ENCODE data around the gene BANP.
"Not testable (repeated sequence)": the region's sequence is repeated elsewhere in the genome, so short reads cannot be mapped to it uniquely, and the experiment has no call there.

The BANP gene

DNA sequence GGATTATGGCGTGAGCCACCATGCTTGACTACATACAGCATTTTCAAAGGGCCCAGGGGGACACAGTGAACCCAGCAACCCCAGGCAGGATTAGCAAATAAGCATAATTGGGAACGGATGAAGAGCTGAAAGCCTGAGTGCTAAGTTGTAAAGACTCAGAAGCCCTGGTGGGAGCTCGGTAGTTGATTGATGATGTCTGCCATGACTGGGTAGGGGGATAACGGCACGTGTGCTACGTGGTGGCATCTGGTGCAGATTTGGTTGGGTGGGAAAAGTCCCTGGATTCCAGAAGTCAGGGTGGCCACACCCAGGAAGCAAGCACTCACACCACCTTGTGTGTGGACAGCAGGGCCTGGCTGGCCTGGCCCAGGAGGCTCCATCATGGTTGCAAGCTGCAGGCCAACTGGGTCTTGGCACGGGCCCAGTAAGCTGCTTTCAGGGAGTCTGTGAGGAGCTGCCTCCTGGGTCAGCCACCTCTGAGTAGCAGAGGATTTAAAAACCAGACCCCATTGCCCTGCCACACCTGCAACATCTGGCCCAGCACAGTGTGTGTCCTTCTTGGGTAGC lies 154.4 kb downstream of the BANP start:
- not testable (repeated sequence) for H3K4me1 ChIP-seq (ENCODE audit: control insufficient read depth, insufficient read depth, low read length); H3K9me3 ChIP-seq (replicated peaks; ENCODE audit: low read length); H3K36me3 ChIP-seq (ENCODE audit: insufficient read depth, low read length); H3K4me3 ChIP-seq (ENCODE audit: low read length); H3K9ac ChIP-seq (ENCODE audit: low read depth, low read length); H3K4me2 ChIP-seq (ENCODE audit: low read length)
- H3K27me3 ChIP-seq (ENCODE audit: control insufficient read depth, insufficient read depth, low read length), result peaks cover 40% of the 10 kb centered on the region

DNA sequence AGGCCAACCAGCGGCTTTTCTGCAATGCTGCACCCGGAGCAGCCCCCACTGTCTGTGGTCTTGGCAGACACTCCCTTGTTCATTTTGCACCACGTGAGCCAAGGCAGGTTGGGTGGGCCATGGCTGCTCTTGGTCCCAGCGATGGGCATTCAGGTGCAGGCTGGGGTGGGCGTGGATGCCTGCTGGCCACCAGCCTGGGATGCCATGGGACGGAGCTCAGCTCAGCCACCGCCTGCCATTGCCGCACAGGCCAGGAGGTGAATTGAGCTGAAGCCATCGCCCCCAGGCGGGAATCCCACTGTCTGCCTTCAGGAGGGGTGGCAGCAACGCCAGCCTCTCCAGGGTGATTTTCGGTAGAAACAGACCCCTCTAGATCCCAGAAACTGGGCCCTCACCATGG lies 155.3 kb downstream of the BANP start:
- H3K4me1 ChIP-seq (ENCODE audit: control insufficient read depth, insufficient read depth, low read length); H3K4me2 ChIP-seq (ENCODE audit: low read length); H3K9ac ChIP-seq (ENCODE audit: low read depth, low read length); H3K36me3 ChIP-seq (ENCODE audit: insufficient read depth, low read length); H3K4me3 ChIP-seq (ENCODE audit: low read length); H3K9me3 ChIP-seq (replicated peaks; ENCODE audit: low read length): not testable (repeated sequence)
- peaks cover 31% of the 10 kb centered on the region for H3K27me3 ChIP-seq (ENCODE audit: control insufficient read depth, insufficient read depth, low read length)

- Histone ChIP-seq H3K4me1 (ENCODE audit: control insufficient read depth, insufficient read depth, low read length) (no peaks in the 10 kb centered on the region), H3K4me2 (ENCODE audit: low read length) (no peak overlapping the region), H3K4me3 (ENCODE audit: low read length) (no peak overlapping the region), H3K27me3 (ENCODE audit: control insufficient read depth, insufficient read depth, low read length) (peaks cover 26% of the 10 kb centered on the region), H3K9ac (ENCODE audit: low read depth, low read length) (no peak overlapping the region), H3K36me3 (ENCODE audit: insufficient read depth, low read length) (no peaks in the 10 kb centered on the region), H3K9me3 (replicated peaks; ENCODE audit: low read length) (no peaks in the 10 kb centered on the region)
These were observed 157.5 kb downstream of the BANP start for GRCh38 chr16:88108762-88109161.

DNA sequence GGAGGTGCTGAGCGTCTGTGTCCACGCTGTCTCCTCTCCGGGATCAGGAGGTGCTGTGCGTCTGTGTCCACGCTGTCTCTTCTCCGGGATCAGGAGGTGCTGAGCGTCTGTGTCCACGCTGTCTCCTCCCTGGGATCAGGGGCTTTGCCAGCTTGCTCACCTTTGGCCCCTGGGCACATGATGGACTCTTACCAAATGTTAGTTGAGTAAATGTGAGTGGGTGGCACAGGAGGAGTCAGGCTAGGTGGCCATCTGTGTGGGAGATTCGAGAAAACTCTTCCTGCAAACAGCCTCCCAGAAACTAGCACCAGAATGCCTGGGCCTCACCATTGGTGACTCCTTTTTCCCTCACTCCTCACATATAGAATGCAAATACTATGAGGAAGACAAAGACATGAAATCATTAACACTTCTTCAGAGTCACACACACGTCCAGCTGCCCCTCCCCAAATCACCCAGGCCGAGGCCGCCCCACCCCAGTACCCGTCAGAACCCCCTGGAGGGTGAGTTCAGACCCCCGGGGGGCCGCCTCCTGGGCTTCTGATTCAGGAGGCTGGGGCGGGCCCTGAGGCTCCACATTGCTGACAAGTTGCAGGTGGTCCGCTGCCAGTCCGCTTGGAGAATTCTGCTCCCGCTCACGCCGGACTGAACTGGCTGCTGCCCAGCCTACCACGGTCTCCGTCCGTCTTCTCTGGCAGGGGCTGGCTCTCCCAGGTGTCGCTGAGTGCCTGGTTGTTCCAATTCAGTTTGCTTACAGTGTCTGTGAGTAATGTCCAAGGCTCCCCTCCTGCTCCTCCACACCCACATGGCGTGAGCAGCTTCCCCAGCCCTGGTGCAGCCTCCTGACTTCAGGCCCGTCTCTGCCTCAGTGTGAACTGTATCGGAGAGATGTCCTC lies 158.7 kb downstream of the BANP start:
- H3K4me3 ChIP-seq (ENCODE audit: low read length); H3K4me2 ChIP-seq (ENCODE audit: low read length); H3K4me1 ChIP-seq (ENCODE audit: control insufficient read depth, insufficient read depth, low read length); H3K36me3 ChIP-seq (ENCODE audit: insufficient read depth, low read length); H3K9me3 ChIP-seq (replicated peaks; ENCODE audit: low read length); H3K9ac ChIP-seq (ENCODE audit: low read depth, low read length): not testable (repeated sequence)
- H3K27me3 ChIP-seq (ENCODE audit: control insufficient read depth, insufficient read depth, low read length), result peaks cover 21% of the 10 kb centered on the region

DNA sequence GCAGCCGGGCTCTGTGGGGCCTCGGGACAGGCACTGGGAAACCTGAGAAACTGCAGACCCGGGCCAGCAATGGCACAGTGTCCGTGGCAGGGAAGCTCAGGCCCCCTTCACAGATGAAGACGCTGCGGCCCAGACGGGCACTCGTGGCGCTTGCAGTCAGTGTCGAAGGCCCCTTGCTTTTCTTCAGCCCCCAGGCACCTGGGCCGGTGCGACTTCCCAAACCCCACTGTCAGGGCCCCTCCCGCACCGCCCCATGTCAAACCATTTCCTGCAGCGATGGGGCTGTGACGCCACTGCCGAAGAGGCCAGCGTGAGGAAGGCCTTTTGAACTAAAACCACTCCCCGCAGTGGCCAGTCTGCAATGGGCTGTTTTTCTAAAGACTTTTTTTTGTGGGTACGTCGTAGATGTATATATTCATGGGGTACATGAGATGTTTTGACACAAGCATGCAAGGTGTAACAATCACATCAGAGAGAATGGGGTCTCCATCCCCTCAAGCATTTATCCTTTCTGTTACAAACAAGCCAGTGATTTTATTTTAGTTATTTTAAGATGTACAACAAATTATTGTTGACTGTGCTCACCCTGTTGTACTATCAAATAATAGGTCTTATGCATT lies 159.8 kb downstream of the BANP start:
- H3K4me3 ChIP-seq (ENCODE audit: low read length); H3K4me1 ChIP-seq (ENCODE audit: control insufficient read depth, insufficient read depth, low read length); H3K4me2 ChIP-seq (ENCODE audit: low read length); H3K36me3 ChIP-seq (ENCODE audit: insufficient read depth, low read length); H3K9me3 ChIP-seq (replicated peaks; ENCODE audit: low read length); H3K9ac ChIP-seq (ENCODE audit: low read depth, low read length): not testable (repeated sequence)
- H3K27me3 ChIP-seq (ENCODE audit: control insufficient read depth, insufficient read depth, low read length), result peaks cover 27% of the 10 kb centered on the region

GRCh38 chr16:88111976-88112375 lies 160.7 kb downstream of the BANP start:
- not testable (repeated sequence) for H3K4me2 ChIP-seq (ENCODE audit: low read length); H3K4me1 ChIP-seq (ENCODE audit: control insufficient read depth, insufficient read depth, low read length); H3K36me3 ChIP-seq (ENCODE audit: insufficient read depth, low read length); H3K9ac ChIP-seq (ENCODE audit: low read depth, low read length); H3K9me3 ChIP-seq (replicated peaks; ENCODE audit: low read length); H3K4me3 ChIP-seq (ENCODE audit: low read length)
- H3K27me3 ChIP-seq (ENCODE audit: control insufficient read depth, insufficient read depth, low read length), result peaks cover 37% of the 10 kb centered on the region

GRCh38 chr16:88113545-88114045 lies 162.4 kb downstream of the BANP start:
- Histone ChIP-seq H3K4me2 (ENCODE audit: low read length) (no peak overlapping the region), H3K27me3 (ENCODE audit: control insufficient read depth, insufficient read depth, low read length) (peaks cover 38% of the 10 kb centered on the region), H3K9ac (ENCODE audit: low read depth, low read length) (no peak overlapping the region), H3K36me3 (ENCODE audit: insufficient read depth, low read length) (no peaks in the 10 kb centered on the region), H3K4me1 (ENCODE audit: control insufficient read depth, insufficient read depth, low read length) (peaks cover 14% of the 10 kb centered on the region), H3K4me3 (ENCODE audit: low read length) (no peak overlapping the region), H3K9me3 (replicated peaks; ENCODE audit: low read length) (no peaks in the 10 kb centered on the region)

GRCh38 chr16:88114541-88115228 lies 163.5 kb downstream of the BANP start:
- H3K36me3 ChIP-seq (ENCODE audit: insufficient read depth, low read length); H3K4me2 ChIP-seq (ENCODE audit: low read length); H3K9me3 ChIP-seq (replicated peaks; ENCODE audit: low read length); H3K9ac ChIP-seq (ENCODE audit: low read depth, low read length); H3K4me3 ChIP-seq (ENCODE audit: low read length): not testable (repeated sequence)
- Histone ChIP-seq H3K27me3 (ENCODE audit: control insufficient read depth, insufficient read depth, low read length) (peaks cover 38% of the 10 kb centered on the region), H3K4me1 (ENCODE audit: control insufficient read depth, insufficient read depth, low read length) (peaks cover 24% of the 10 kb centered on the region)

- Histone ChIP-seq H3K36me3 (ENCODE audit: insufficient read depth, low read length) (no peaks in the 10 kb centered on the region), H3K27me3 (ENCODE audit: control insufficient read depth, insufficient read depth, low read length) (peaks cover 43% of the 10 kb centered on the region), H3K4me3 (ENCODE audit: low read length) (no peak overlapping the region), H3K9me3 (replicated peaks; ENCODE audit: low read length) (no peaks in the 10 kb centered on the region), H3K4me1 (ENCODE audit: control insufficient read depth, insufficient read depth, low read length) (peaks cover 24% of the 10 kb centered on the region), H3K9ac (ENCODE audit: low read depth, low read length) (no peak overlapping the region), H3K4me2 (ENCODE audit: low read length) (peak overlapping the region; percentile 16)
These were observed 164.9 kb downstream of the BANP start for GRCh38 chr16:88116121-88116520.

- Histone ChIP-seq H3K9ac (ENCODE audit: low read depth, low read length) (no peak overlapping the region), H3K27me3 (ENCODE audit: control insufficient read depth, insufficient read depth, low read length) (peaks cover 38% of the 10 kb centered on the region), H3K4me3 (ENCODE audit: low read length) (no peak overlapping the region), H3K9me3 (replicated peaks; ENCODE audit: low read length) (no peaks in the 10 kb centered on the region), H3K4me1 (ENCODE audit: control insufficient read depth, insufficient read depth, low read length) (peaks cover 24% of the 10 kb centered on the region), H3K4me2 (ENCODE audit: low read length) (no peak overlapping the region), H3K36me3 (ENCODE audit: insufficient read depth, low read length) (no peaks in the 10 kb centered on the region)
These were observed 166.2 kb downstream of the BANP start for GRCh38 chr16:88117476-88117868.

DNA sequence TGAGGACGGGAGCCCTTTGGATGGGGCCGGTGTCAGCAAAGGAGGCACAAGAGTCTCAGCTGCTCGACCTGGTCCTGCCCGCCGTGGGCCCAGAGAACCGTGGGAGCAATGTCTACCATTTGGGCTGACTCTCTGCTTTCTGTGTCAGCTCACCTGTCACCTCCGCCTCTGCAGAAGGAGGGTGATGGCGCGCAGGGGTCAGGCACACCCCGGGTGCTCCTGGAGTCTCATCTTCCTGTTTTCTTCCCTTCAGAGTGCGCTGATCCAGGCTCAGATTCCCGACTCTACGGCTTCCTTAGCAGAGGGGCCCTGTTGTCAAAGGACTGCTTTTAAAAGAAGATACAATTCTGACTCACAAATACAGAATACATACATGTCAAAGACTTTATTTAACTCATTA lies 167.1 kb downstream of the BANP start:
- Histone ChIP-seq H3K4me1 (ENCODE audit: control insufficient read depth, insufficient read depth, low read length) (peaks cover 24% of the 10 kb centered on the region), H3K9ac (ENCODE audit: low read depth, low read length) (no peak overlapping the region), H3K36me3 (ENCODE audit: insufficient read depth, low read length) (no peaks in the 10 kb centered on the region), H3K4me2 (ENCODE audit: low read length) (peak overlapping the region; percentile 44), H3K4me3 (ENCODE audit: low read length) (no peak overlapping the region), H3K9me3 (replicated peaks; ENCODE audit: low read length) (no peaks in the 10 kb centered on the region), H3K27me3 (ENCODE audit: control insufficient read depth, insufficient read depth, low read length) (peaks cover 37% of the 10 kb centered on the region)
